Bone marrow (tissue), 2 donors: ENCODE data around the gene CKAP2L.
A peak's percentile ranks its signal among the peaks of the same experiment; 100 is the strongest.

Experiments used
- DNase-seq, 2 donors: peaks; one replicate each; lab custom pipeline; 2025; lab: John Stamatoyannopoulos, UW

The CKAP2L gene

GRCh38 chr2:112792419-112792818, 28.0 kb upstream of the CKAP2L start:
- DNase-seq, result no peak

- no peak for DNase-seq
These were observed 27.4 kb upstream of the CKAP2L start for GRCh38 chr2:112791693-112792230.

GRCh38 chr2:112791019-112791418, 26.6 kb upstream of the CKAP2L start:
- no peak for DNase-seq

- no peak for DNase-seq
These were observed 25.9 kb upstream of the CKAP2L start for GRCh38 chr2:112790305-112790704.

- no peak for DNase-seq
These were observed 24.8 kb upstream of the CKAP2L start for GRCh38 chr2:112789186-112789585.

- no peak for DNase-seq
These were observed 24.2 kb upstream of the CKAP2L start for GRCh38 chr2:112788653-112789052.

GRCh38 chr2:112787729-112788393, 23.5 kb upstream of the CKAP2L start:
- peak in 1 of 2 donors; percentile 51 for DNase-seq

GRCh38 chr2:112787294-112787693, 22.9 kb upstream of the CKAP2L start:
- DNase-seq, result no peak

GRCh38 chr2:112784199-112785189, 20.1 kb upstream of the CKAP2L start, which contains the start of gene IL1A:
Gene IL1A (minus strand): TSS chr2:112784493. CDS start chr2:112783770, 723 bp downstream.
- peak in 1 of 2 donors; percentile 10 for DNase-seq

GRCh38 chr2:112783187-112783714, 18.8 kb upstream of the CKAP2L start:
- no peak for DNase-seq

GRCh38 chr2:112782234-112782799, 17.9 kb upstream of the CKAP2L start:
- DNase-seq, result no peak

GRCh38 chr2:112779598-112779997, 15.2 kb upstream of the CKAP2L start:
- DNase-seq, result no peak

- DNase-seq, result no peak
These were observed 12.6 kb upstream of the CKAP2L start for GRCh38 chr2:112777036-112777435.

- DNase-seq, result no peak
These were observed 11.7 kb upstream of the CKAP2L start for GRCh38 chr2:112776113-112776512.

GRCh38 chr2:112774536-112775285, 10.3 kb upstream of the CKAP2L start:
- DNase-seq, result no peak

- DNase-seq, result no peak
These were observed 9.1 kb upstream of the CKAP2L start for GRCh38 chr2:112773556-112773955.

GRCh38 chr2:112772911-112773475, 8.6 kb upstream of the CKAP2L start:
- no peak for DNase-seq

GRCh38 chr2:112772322-112772721, 7.9 kb upstream of the CKAP2L start:
- DNase-seq, result no peak

GRCh38 chr2:112768432-112768831, 4.0 kb upstream of the CKAP2L start:
- DNase-seq, result no peak

- DNase-seq, result no peak
These were observed 3.4 kb upstream of the CKAP2L start for GRCh38 chr2:112767693-112768330.
